SK-N-SH (cell line): ENCODE measurements around the gene GATAD2A. TPM values are rescaled to one million over a fixed set of nuclear protein-coding genes. Genes with fewer than 3 reads are reported as not detected.

ENCODE experiments used
- CHD2 ChIP-seq: fragments of 150-350 bp; IDR thresholded peaks from 2 replicates; pipeline ENCODE4 v1.6.1; 2018; ENCODE audit warnings: low read length; ENCODE audit not compliant: partially characterized antibody
- CTCF ChIP-seq: fragments of 200-600 bp; sonication (generic); IDR thresholded peaks from 2 replicates; pipeline ENCODE4 v1.6.1; 2017; ENCODE audit warnings: antibody characterized with exemption, mild to moderate bottlenecking, moderate library complexity
- ELF1 ChIP-seq: IDR thresholded peaks from 2 replicates; pipeline ENCODE4 v1.4.0; 2012
- EP300 ChIP-seq, 2 experiments: IDR thresholded peaks; 2 replicates each; pipeline versions ENCODE4 v1.4.0 to v1.6.1; 2012; ENCODE audit warnings: borderline replicate concordance in 1 of 2, low read depth in 1 of 2, low read length in 1 of 2
- FOSL2 ChIP-seq: IDR thresholded peaks from 2 replicates; pipeline ENCODE4 v1.4.0; 2012; ENCODE audit warnings: low read depth, mild to moderate bottlenecking, moderate library complexity, borderline replicate concordance
- FOXJ3 ChIP-seq: sonication (generic); formaldehyde crosslinking; IDR thresholded peaks from 2 replicates; pipeline ENCODE4 v1.5.1; 2020; ENCODE audit warnings: mild to moderate bottlenecking, missing genetic modification reagents
- FOXM1 ChIP-seq: IDR thresholded peaks from 2 replicates; pipeline ENCODE4 v1.4.0; 2012; ENCODE audit warnings: low read depth, mild to moderate bottlenecking
- GABPA ChIP-seq: IDR thresholded peaks from 2 replicates; pipeline ENCODE4 v1.4.0; 2012; ENCODE audit warnings: low read depth, mild to moderate bottlenecking
- GATA2 ChIP-seq: sonication (generic); formaldehyde crosslinking; IDR thresholded peaks from 2 replicates; pipeline ENCODE4 v1.5.0; 2020; ENCODE audit warnings: mild to moderate bottlenecking, missing genetic modification reagents
- IRF3 ChIP-seq: fragments of 150-350 bp; IDR thresholded peaks from 2 replicates; pipeline ENCODE4 v1.6.1; 2016; ENCODE audit warnings: mild to moderate bottlenecking, low read depth, low read length
- MEF2A ChIP-seq: IDR thresholded peaks from 2 replicates; pipeline ENCODE4 v1.4.0; 2012; ENCODE audit warnings: low read depth, borderline replicate concordance
- NFIC ChIP-seq: IDR thresholded peaks from 2 replicates; pipeline ENCODE4 v1.4.0; 2012; ENCODE audit warnings: borderline replicate concordance
- NRF1 ChIP-seq: IDR thresholded peaks from 2 replicates; pipeline ENCODE4 v1.6.1; 2012; ENCODE audit warnings: low read depth, mild to moderate bottlenecking, low read length
- POLR2AphosphoS5 ChIP-seq: IDR thresholded peaks from 2 replicates; pipeline ENCODE4 v1.6.1; 2012; ENCODE audit warnings: low read depth, low read length
- RAD21 ChIP-seq: IDR thresholded peaks from 2 replicates; pipeline ENCODE4 v1.6.1; 2012; ENCODE audit warnings: mild to moderate bottlenecking, low read length
- RFX5 ChIP-seq: IDR thresholded peaks from 2 replicates; pipeline ENCODE4 v1.6.1; 2012; ENCODE audit warnings: mild to moderate bottlenecking, improper control_type of control experiment, low read length
- SMC3 ChIP-seq: IDR thresholded peaks from 2 replicates; pipeline ENCODE4 v1.6.1; 2012; ENCODE audit warnings: low read depth, low read length, improper control_type of control experiment
- polyA plus RNA-seq, 3 experiments: library from polyadenylated mRNA; depleted of rRNA; stranded (reverse); fragments of >200 nt; gene quantifications; 2 replicates each; pipeline ENCODE4 v1.2.3, GENCODE V29; 2012
- TF ChIP-seq, protein P1 (sequence below): IDR thresholded peaks from 2 replicates; pipeline ENCODE4 v1.6.1; 2012; ENCODE audit warnings: mild to moderate bottlenecking, low read depth, low read length, moderate library complexity

GATAD2A gene
- polyA plus RNA-seq, 1 of the 3 experiments (the other 2 are of a cell fraction), result 36.6 TPM

DNA sequence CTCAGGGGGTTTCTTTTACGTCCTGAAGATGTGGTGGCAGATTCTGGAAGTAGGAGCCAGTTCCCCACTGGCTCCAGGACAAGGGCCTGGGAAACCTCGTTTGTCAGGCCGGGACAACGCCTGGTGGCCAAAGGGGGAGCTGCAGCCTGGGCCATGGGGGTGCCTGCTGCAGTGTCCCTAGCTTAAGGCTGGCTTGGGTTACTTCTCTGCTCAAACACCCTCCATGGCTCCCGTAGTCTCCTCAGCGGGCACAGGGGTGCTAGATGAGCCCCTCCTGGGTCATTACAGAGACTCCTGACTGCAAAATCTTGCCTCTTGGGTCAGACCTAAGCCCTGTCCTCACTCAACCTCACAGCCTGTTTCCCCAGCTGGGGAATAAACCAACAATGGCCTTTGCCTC is 147.3 kb downstream of the GATAD2A start (continued):
- TF ChIP-seq, protein P1, sequence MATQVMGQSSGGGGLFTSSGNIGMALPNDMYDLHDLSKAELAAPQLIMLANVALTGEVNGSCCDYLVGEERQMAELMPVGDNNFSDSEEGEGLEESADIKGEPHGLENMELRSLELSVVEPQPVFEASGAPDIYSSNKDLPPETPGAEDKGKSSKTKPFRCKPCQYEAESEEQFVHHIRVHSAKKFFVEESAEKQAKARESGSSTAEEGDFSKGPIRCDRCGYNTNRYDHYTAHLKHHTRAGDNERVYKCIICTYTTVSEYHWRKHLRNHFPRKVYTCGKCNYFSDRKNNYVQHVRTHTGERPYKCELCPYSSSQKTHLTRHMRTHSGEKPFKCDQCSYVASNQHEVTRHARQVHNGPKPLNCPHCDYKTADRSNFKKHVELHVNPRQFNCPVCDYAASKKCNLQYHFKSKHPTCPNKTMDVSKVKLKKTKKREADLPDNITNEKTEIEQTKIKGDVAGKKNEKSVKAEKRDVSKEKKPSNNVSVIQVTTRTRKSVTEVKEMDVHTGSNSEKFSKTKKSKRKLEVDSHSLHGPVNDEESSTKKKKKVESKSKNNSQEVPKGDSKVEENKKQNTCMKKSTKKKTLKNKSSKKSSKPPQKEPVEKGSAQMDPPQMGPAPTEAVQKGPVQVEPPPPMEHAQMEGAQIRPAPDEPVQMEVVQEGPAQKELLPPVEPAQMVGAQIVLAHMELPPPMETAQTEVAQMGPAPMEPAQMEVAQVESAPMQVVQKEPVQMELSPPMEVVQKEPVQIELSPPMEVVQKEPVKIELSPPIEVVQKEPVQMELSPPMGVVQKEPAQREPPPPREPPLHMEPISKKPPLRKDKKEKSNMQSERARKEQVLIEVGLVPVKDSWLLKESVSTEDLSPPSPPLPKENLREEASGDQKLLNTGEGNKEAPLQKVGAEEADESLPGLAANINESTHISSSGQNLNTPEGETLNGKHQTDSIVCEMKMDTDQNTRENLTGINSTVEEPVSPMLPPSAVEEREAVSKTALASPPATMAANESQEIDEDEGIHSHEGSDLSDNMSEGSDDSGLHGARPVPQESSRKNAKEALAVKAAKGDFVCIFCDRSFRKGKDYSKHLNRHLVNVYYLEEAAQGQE, result no peak
- no peak for TF ChIP-seq CHD2
- no peak for TF ChIP-seq GATA2 (CRISPR knock-in tag)
- TF ChIP-seq IRF3, result no peak
- no peak for TF ChIP-seq POLR2AphosphoS5
- TF ChIP-seq MEF2A, result no peak
- no peak for TF ChIP-seq FOSL2
- no peak for TF ChIP-seq GABPA
- no peak for TF ChIP-seq EP300 (IDR thresholded peaks at IDR 0.05; ENCODE audit: borderline replicate concordance in 1 of 2, low read depth in 1 of 2, low read length in 1 of 2)
- peak; percentile 35; the same call in 1 of the 2 replicates for TF ChIP-seq SMC3
- TF ChIP-seq NRF1, result no peak
- no peak for TF ChIP-seq NFIC
- no peak for TF ChIP-seq RFX5
- no peak for TF ChIP-seq ELF1
- TF ChIP-seq FOXM1, result no peak
- TF ChIP-seq CTCF, result peak; percentile 61
- TF ChIP-seq RAD21, result peak; percentile 50
- TF ChIP-seq FOXJ3 (CRISPR knock-in tag), result no peak
